K562 (cell line): ENCODE data around the gene BEST2. TPM values are rescaled to one million over a fixed set of nuclear protein-coding genes. Genes with fewer than 3 reads are reported as not detected.

Source experiments
- BCOR ChIP-seq: fragments of 450-650 bp; IDR thresholded peaks from 2 replicates; pipeline ENCODE4 v1.6.1; 2016
- BRD4 ChIP-seq: fragments of 200-600 bp; sonication (generic); IDR thresholded peaks from 2 replicates; pipeline ENCODE4 v1.6.1; 2017; ENCODE audit warnings: inconsistent platforms
- CHAMP1 ChIP-seq: fragments of 450-650 bp; IDR thresholded peaks from 2 replicates; pipeline ENCODE4 v1.6.1; 2016; ENCODE audit warnings: mild to moderate bottlenecking
- DNMT1 ChIP-seq: fragments of 450-650 bp; IDR thresholded peaks from 2 replicates; pipeline ENCODE4 v1.6.1; 2016; ENCODE audit warnings: antibody characterized with exemption, mild to moderate bottlenecking
- GATAD2B ChIP-seq: fragments of 450-650 bp; IDR thresholded peaks from 2 replicates; pipeline ENCODE4 v1.6.1; 2017; ENCODE audit warnings: mild to moderate bottlenecking, borderline replicate concordance
- KDM5B ChIP-seq: fragments of 200-600 bp; sonication (generic); IDR thresholded peaks from 2 replicates; pipeline ENCODE4 v1.6.1; 2012; ENCODE audit warnings: low read depth, mild to moderate bottlenecking, moderate library complexity, low read length, control low read depth, inconsistent platforms; ENCODE audit not compliant: insufficient replicate concordance
- L3MBTL2 ChIP-seq: fragments of 450-650 bp; IDR thresholded peaks from 2 replicates; pipeline ENCODE4 v1.6.1; 2016; ENCODE audit warnings: mild to moderate bottlenecking, moderate library complexity
- MXI1 ChIP-seq: IDR thresholded peaks from 2 replicates; pipeline ENCODE4 v1.6.1; 2011; ENCODE audit warnings: low read depth, mild to moderate bottlenecking, improper control_type of control experiment, low read length
- PRDM10 ChIP-seq: fragments of 450-650 bp; IDR thresholded peaks from 2 replicates; pipeline ENCODE4 v1.6.1; 2018; ENCODE audit not compliant: partially characterized antibody
- RBBP5 ChIP-seq: fragments of 200-600 bp; sonication (generic); IDR thresholded peaks from 2 replicates; pipeline ENCODE4 v1.6.1; 2012; ENCODE audit warnings: borderline replicate concordance, mild to moderate bottlenecking, low read length, control low read depth, inconsistent platforms; ENCODE audit not compliant: insufficient read depth, poor library complexity, severe bottlenecking
- SIN3A ChIP-seq, 2 experiments: fragments of 150-350 bp in 1 of 2; IDR thresholded peaks; 2 replicates each; pipeline ENCODE4 v1.6.1; 2011 to 2016; ENCODE audit warnings: borderline replicate concordance in 2 of 2, low read depth in 2 of 2, low read length in 2 of 2, mild to moderate bottlenecking in 2 of 2, moderate library complexity in 2 of 2; ENCODE audit not compliant: control insufficient read depth in 1 of 2
- SMC3 ChIP-seq: conservative IDR thresholded peaks from 2 replicates; pipeline ENCODE4 v1.6.1; 2011; ENCODE audit warnings: low read depth, low read length, improper control_type of control experiment; ENCODE audit not compliant: insufficient read depth
- ZBTB7A ChIP-seq: IDR thresholded peaks from 2 replicates; pipeline ENCODE4 v1.6.1; 2011; ENCODE audit warnings: low read depth, mild to moderate bottlenecking, low read length, moderate library complexity, borderline replicate concordance; ENCODE audit not compliant: control insufficient read depth
- ZFP1 ChIP-seq: fragments of 450-650 bp; formaldehyde crosslinking; IDR thresholded peaks from 2 replicates; pipeline ENCODE4 v1.4.0; 2020; ENCODE audit warnings: mild to moderate bottlenecking, mixed read lengths
- ZFX ChIP-seq: sonication (generic); formaldehyde crosslinking; IDR thresholded peaks from 2 replicates; pipeline ENCODE4 v1.8.0; 2022; ENCODE audit warnings: mild to moderate bottlenecking, missing genetic modification reagents, moderate library complexity
- ZNF124 ChIP-seq: sonication (generic); formaldehyde crosslinking; IDR thresholded peaks from 2 replicates; pipeline ENCODE4 v1.8.1; 2022; ENCODE audit warnings: missing genetic modification reagents
- ZNF764 ChIP-seq: fragments of 250-450 bp; sonication (Bioruptor Pico); IDR thresholded peaks from 2 replicates; pipeline ENCODE4 v1.4.0; 2020; ENCODE audit warnings: low read depth, mild to moderate bottlenecking, moderate library complexity
- ZSCAN29 ChIP-seq: fragments of 450-650 bp; IDR thresholded peaks from 2 replicates; pipeline ENCODE4 v1.6.1; 2017
- polyA plus RNA-seq, 8 experiments: library from polyadenylated mRNA; depleted of rRNA in 4 of 8; stranded (reverse) in 5 of 8; unstranded in 3 of 8; fragments of >200 nt; fragmentation: Nextera tagmentation in 2 of 8; fragmentation: Illumina TruSeq in 1 of 8; extraction: Ambion mirVana in 2 of 8; extraction: Trizol in 1 of 8; gene quantifications; 2 replicates each; pipeline versions ENCODE4 v1.2.1 to v1.2.3, GENCODE V29; 2011 to 2014; ENCODE audit warnings: inconsistent platforms in 1 of 8, missing spikeins in 1 of 8
- total RNA-seq, 7 experiments: library from RNA; depleted of rRNA in 6 of 7; stranded (reverse); fragments of >200 nt in 6 of 7; fragmentation: Illumina TruSeq in 2 of 7; extraction: Trizol in 2 of 7; gene quantifications; 2 replicates each; pipeline versions ENCODE4 v1.2.1 to v1.2.3, GENCODE V29; 2011 to 2021; ENCODE audit warnings: low replicate concordance in 1 of 7
- TF ChIP-seq, protein P1 (sequence below): sonication (generic); formaldehyde crosslinking; IDR thresholded peaks from 2 replicates; pipeline ENCODE4 v1.8.1; 2023; ENCODE audit warnings: mild to moderate bottlenecking, missing genetic modification reagents

Gene BEST2
- total and polyA plus RNA-seq, 9 of the 15 experiments (the other 6 are each of a cell fraction or from before 2014, with no cell fraction given), result not detected

- TF ChIP-seq, protein P1, sequence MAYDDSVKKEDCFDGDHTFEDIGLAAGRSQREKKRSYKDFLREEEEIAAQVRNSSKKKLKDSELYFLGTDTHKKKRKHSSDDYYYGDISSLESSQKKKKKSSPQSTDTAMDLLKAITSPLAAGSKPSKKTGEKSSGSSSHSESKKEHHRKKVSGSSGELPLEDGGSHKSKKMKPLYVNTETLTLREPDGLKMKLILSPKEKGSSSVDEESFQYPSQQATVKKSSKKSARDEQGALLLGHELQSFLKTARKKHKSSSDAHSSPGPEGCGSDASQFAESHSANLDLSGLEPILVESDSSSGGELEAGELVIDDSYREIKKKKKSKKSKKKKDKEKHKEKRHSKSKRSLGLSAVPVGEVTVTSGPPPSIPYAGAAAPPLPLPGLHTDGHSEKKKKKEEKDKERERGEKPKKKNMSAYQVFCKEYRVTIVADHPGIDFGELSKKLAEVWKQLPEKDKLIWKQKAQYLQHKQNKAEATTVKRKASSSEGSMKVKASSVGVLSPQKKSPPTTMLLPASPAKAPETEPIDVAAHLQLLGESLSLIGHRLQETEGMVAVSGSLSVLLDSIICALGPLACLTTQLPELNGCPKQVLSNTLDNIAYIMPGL (CRISPR knock-in tag), result no peak
- TF ChIP-seq ZFP1 (CRISPR knock-in tag), result no peak
- no peak for TF ChIP-seq KDM5B
- TF ChIP-seq BCOR, result no peak
- TF ChIP-seq RBBP5, result peak; percentile 66
- TF ChIP-seq MXI1, result no peak
- no peak for TF ChIP-seq ZSCAN29
- TF ChIP-seq L3MBTL2, result no peak
- 0 out of 2 replicates have a peak, but pooled peaks have one; percentile 34 for TF ChIP-seq ZBTB7A
- peak; percentile 29; the same call in 1 of the 2 replicates for TF ChIP-seq ZFX
- no peak for TF ChIP-seq ZNF764
- TF ChIP-seq ZNF124, result no peak
- peak; percentile 71; the same call in 1 of the 2 replicates for TF ChIP-seq BRD4
- TF ChIP-seq SMC3, result no peak
- TF ChIP-seq CHAMP1, result no peak
- no peak for TF ChIP-seq DNMT1
- TF ChIP-seq SIN3A (IDR thresholded peaks at IDR 0.05; ENCODE audit: borderline replicate concordance in 2 of 2, control insufficient read depth in 1 of 2, low read depth in 2 of 2, low read length in 2 of 2), result peak in 1 of 2 experiments; percentile 5; a peak in 1 of 4 replicates
- 0 out of 2 replicates have a peak, but pooled peaks have one; percentile 54 for TF ChIP-seq GATAD2B
- peak; percentile 5 for TF ChIP-seq PRDM10
Observed at GRCh38 chr19:12721656-12722565, 29.7 kb upstream of the BEST2 start (continued).
